BJ (cell line): ENCODE measurements around the gene GCLM. TPM values are rescaled to one million over a fixed set of nuclear protein-coding genes. Genes with fewer than 3 reads are reported as not detected.
"Not testable (repeated sequence)": the region's sequence is repeated elsewhere in the genome, so short reads cannot be mapped to it uniquely, and the experiment has no call there.

Source experiments
- CTCF ChIA-PET: fragments of 350-600 bp; formaldehyde crosslinking; extraction: SDS; loops from one replicate; lab custom pipeline; 2021; ENCODE audit warnings: antibody characterized with exemption, inconsistent platforms; lab: Yijun Ruan, JAX
- POLR2A ChIA-PET: fragments of 300-600 bp; sonication (Branson Sonifier 250); formaldehyde crosslinking; extraction: SDS; loops from one replicate; lab custom pipeline; 2021; ENCODE audit warnings: antibody characterized with exemption; lab: Charles Lee
- DNase-seq: peaks from one replicate; pipeline ENCODE4 v3.0.0-alpha.2; 2011; ENCODE audit warnings: low read depth
- H3K27me3 ChIP-seq: 2 replicates; pipeline ENCODE4 v1.6.0; 2011; ENCODE audit warnings: low read length; ENCODE audit not compliant: control insufficient read depth, insufficient read depth
- H3K36me3 ChIP-seq: 2 replicates; pipeline ENCODE4 v1.5.1; 2011; ENCODE audit warnings: low read length; ENCODE audit not compliant: control insufficient read depth, insufficient read depth
- H3K4me3 ChIP-seq: 2 replicates; pipeline ENCODE4 v1.5.1; 2011; ENCODE audit warnings: low read depth, mild to moderate bottlenecking, control low read depth, low read length
- polyA plus RNA-seq: library from polyadenylated mRNA; depleted of rRNA; stranded (reverse); fragments of >200 nt; gene quantifications from 2 replicates; pipeline ENCODE4 v1.2.3, GENCODE V29; 2011
- TF ChIP-seq, protein P1 (sequence below): IDR thresholded peaks from 2 replicates; pipeline ENCODE4 v1.5.1; 2011; ENCODE audit warnings: low read depth, mild to moderate bottlenecking, control low read depth, inconsistent platforms, low read length, moderate library complexity; ENCODE audit not compliant: insufficient read depth

The GCLM gene
- polyA plus RNA-seq, 1 experiment, result 19.1 TPM

DNA sequence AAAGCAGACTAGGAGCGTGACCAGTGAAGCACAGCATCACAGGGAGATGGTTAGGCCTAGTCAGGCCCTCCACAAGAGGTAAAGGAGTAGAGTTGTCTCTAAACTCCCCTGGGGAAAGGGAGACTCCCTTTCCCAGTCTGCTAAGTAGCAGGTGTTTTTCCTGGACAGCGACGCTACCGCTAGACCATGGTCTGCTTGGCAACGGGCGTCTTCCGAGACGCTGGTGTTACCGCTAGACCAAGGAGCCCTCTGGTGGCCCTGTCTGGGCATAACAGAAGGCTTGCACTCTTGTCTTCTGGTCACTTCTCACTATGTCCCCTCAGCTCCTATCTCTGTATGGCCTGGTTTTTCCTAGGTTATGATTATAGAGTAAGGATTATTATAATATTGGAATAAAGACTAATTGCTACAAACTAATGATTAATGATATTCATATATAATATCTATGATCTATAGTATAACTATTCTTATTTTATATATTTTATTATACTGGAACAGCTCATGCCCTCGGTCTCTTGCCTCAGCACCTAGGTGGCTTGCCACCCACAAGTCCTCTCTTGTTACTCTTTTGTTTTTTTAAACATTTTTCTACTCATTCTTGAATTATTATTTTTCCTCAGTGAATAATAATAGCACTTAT, 58.4 kb downstream of the GCLM start:
- DNase-seq, H3K4me3 ChIP-seq, POLR2A ChIA-PET, H3K36me3 ChIP-seq, H3K27me3 ChIP-seq: not testable (repeated sequence)
- CTCF ChIA-PET, result interaction anchor here (0.7 to 1.9 kb wide), 10 partner anchors 12 to 772 kb away, joined by 3 to 15 read pairs (median 4); partner anchors contain the start of gene MTF2
- TF ChIP-seq, protein P1, sequence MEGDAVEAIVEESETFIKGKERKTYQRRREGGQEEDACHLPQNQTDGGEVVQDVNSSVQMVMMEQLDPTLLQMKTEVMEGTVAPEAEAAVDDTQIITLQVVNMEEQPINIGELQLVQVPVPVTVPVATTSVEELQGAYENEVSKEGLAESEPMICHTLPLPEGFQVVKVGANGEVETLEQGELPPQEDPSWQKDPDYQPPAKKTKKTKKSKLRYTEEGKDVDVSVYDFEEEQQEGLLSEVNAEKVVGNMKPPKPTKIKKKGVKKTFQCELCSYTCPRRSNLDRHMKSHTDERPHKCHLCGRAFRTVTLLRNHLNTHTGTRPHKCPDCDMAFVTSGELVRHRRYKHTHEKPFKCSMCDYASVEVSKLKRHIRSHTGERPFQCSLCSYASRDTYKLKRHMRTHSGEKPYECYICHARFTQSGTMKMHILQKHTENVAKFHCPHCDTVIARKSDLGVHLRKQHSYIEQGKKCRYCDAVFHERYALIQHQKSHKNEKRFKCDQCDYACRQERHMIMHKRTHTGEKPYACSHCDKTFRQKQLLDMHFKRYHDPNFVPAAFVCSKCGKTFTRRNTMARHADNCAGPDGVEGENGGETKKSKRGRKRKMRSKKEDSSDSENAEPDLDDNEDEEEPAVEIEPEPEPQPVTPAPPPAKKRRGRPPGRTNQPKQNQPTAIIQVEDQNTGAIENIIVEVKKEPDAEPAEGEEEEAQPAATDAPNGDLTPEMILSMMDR, result peak; percentile 63

- POLR2A ChIA-PET, result no interaction called here
- CTCF ChIA-PET, result interaction anchor here (0.9 to 2.1 kb wide), 4 partner anchors 400 to 544 kb away, joined by 3 to 8 read pairs (median 4); partner anchors contain the start of gene FNBP1L
Measured at GRCh38 chr1:93848350-93848883, 60.8 kb downstream of the GCLM start.

DNA sequence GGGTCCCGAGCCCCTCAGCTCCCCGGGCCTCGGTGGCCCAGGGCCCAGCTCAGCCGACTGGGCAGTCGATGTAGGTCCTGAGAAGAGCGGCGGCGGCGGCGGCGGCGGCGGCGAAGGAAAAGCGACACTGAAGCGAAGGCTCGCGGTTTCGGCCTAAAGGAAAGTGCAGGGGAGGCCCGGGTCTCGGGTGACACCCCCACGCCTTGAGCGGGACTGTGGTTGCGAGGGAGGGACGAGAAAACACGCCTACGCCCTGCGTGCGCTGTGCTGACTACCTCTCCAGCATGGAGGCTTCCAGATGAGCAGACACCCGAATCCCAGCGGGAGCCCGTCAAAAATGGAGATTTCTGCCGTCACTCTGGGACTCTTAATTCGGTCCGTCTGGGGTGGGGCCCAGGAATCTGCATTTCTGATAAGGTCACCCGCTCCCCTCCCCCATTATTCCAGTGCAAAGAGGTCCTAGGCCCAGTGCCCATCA, 61.4 kb downstream of the GCLM start:
- Histone ChIP-seq H3K27me3 (no peaks in the 10 kb centered on the region), H3K4me3 (peak overlapping the region; percentile 84), H3K36me3 (no peaks in the 10 kb centered on the region)
- DNase-seq, result no peak
- ChIA-PET POLR2A (interaction anchor here (0.7 kb wide), 1 partner anchor 62 kb away, joined by 12 read pairs; the partner anchor contains the start of gene GCLM), CTCF (interaction anchor here (0.9 to 2.1 kb wide), 4 partner anchors 400 to 544 kb away, joined by 3 to 8 read pairs (median 4); partner anchors contain the start of gene FNBP1L)
- TF ChIP-seq, protein P1, result no peak

More at GRCh38 chr1:93848350-93848883, 60.8 kb downstream of the GCLM start:
- DNase-seq, result no peak
- TF ChIP-seq, protein P1, result no peak
- peak overlapping the region; percentile 84 for H3K4me3 ChIP-seq
- no peaks in the 10 kb centered on the region for H3K27me3 ChIP-seq
- no peaks in the 10 kb centered on the region for H3K36me3 ChIP-seq

GRCh38 chr1:93846992-93847810, 62.0 kb downstream of the GCLM start:
- ChIA-PET POLR2A (interaction anchor here (0.7 kb wide), 1 partner anchor 62 kb away, joined by 12 read pairs; the partner anchor contains the start of gene GCLM), CTCF (interaction anchor here (0.9 to 2.1 kb wide), 2 partner anchors 411 to 543 kb away, joined by 4 to 8 read pairs; no protein-coding TSS in a partner anchor)
- TF ChIP-seq, protein P1, result no peak
- Histone ChIP-seq H3K4me3 (peak overlapping the region; percentile 84), H3K27me3 (no peaks in the 10 kb centered on the region), H3K36me3 (no peaks in the 10 kb centered on the region)
- no peak for DNase-seq
